Sigmoid colon (tissue), 4 donors: Measurements from ENCODE around the gene ACTN2.

Source experiments
- CTCF ChIP-seq, 4 experiments: fragments of 450-650 bp in 3 of 4; fragments of 200-600 bp in 1 of 4; IDR thresholded peaks; one replicate each; pipeline ENCODE4 v1.5.1; 2016 to 2019; ENCODE audit warnings: antibody characterized with exemption in 4 of 4, mild to moderate bottlenecking in 3 of 4, moderate library complexity in 2 of 4
- POLR2A ChIP-seq, 2 donors: fragments of 450-650 bp; IDR thresholded peaks; one replicate each; pipeline ENCODE4 v1.6.1; 2016; ENCODE audit warnings: antibody characterized with exemption in 2 of 2, mild to moderate bottlenecking in 2 of 2, moderate library complexity in 2 of 2
- POLR2AphosphoS5 ChIP-seq, 4 donors: sonication (generic); formaldehyde crosslinking; IDR thresholded peaks; one replicate each; pipeline ENCODE4 v1.6.1; 2017; ENCODE audit warnings: antibody characterized with exemption in 4 of 4

DNA sequence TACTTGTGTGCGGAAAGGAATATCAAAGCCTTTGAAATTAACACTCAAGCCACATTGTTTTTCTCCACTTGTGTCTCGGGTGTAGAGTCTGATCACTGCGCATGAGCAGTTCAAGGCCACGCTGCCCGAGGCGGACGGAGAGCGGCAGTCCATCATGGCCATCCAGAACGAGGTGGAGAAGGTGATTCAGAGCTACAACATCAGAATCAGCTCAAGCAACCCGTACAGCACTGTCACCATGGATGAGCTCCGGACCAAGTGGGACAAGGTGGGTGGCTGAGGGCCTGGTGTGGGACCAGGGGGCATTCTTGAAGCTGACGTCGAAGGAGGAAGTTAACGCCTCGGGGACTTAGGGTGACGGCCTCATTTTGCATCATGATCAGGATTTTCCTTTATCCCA is 65.1 kb downstream of the ACTN2 start:
- TF ChIP-seq POLR2A (IDR thresholded peaks at IDR 0.05) (no peak), CTCF (IDR thresholded peaks at IDR 0.05) (no peak), POLR2AphosphoS5 (IDR thresholded peaks at IDR 0.05) (no peak)
